Neuronal stem cell (in vitro differentiated cells): Measurements from ENCODE around the gene TSHZ1.

ENCODE experiments used
- DNase-seq: peaks from one replicate; pipeline ENCODE4 v3.0.0-alpha.2; 2013; ENCODE audit warnings: low spot score
- H2AFZ ChIP-seq: one replicate; pipeline ENCODE4 v1.6.1; 2013; ENCODE audit warnings: mild to moderate bottlenecking, low read length, inconsistent platforms
- H2AK5ac ChIP-seq: 2 replicates; pipeline ENCODE4 v1.6.1; 2013; ENCODE audit warnings: low read depth, mild to moderate bottlenecking, inconsistent platforms, low read length, moderate library complexity, mixed read lengths
- H2BK120ac ChIP-seq: 2 replicates; pipeline ENCODE4 v1.6.1; 2013; ENCODE audit warnings: low read depth, mild to moderate bottlenecking, inconsistent platforms, low read length, moderate library complexity, mixed read lengths
- H2BK12ac ChIP-seq: one replicate; pipeline ENCODE4 v1.6.1; 2013; ENCODE audit warnings: low read length, inconsistent platforms
- H2BK15ac ChIP-seq: 2 replicates; pipeline ENCODE4 v1.6.1; 2013; ENCODE audit warnings: mild to moderate bottlenecking, low read length, inconsistent platforms, mixed read lengths
- H2BK5ac ChIP-seq: one replicate; pipeline ENCODE4 v1.6.1; 2013; ENCODE audit warnings: inconsistent platforms, mild to moderate bottlenecking, low read length, moderate library complexity
- H3K14ac ChIP-seq: one replicate; pipeline ENCODE4 v1.6.1; 2013; ENCODE audit warnings: low read length, inconsistent platforms
- H3K18ac ChIP-seq: 2 replicates; pipeline ENCODE4 v1.6.1; 2013; ENCODE audit warnings: low read length, inconsistent platforms
- H3K23ac ChIP-seq: 2 replicates; pipeline ENCODE4 v1.6.1; 2013; ENCODE audit warnings: low read depth, mild to moderate bottlenecking, mixed read lengths, low read length, inconsistent platforms; ENCODE audit not compliant: poor library complexity
- H3K27ac ChIP-seq: replicated peaks from 3 replicates; pipeline ENCODE4 v1.5.1; 2013; ENCODE audit warnings: low read length, inconsistent platforms
- H3K27me3 ChIP-seq, 3 experiments: 2 replicates each; pipeline ENCODE4 v1.6.1; 2013; ENCODE audit warnings: low read length in 3 of 3, mild to moderate bottlenecking in 2 of 3, inconsistent platforms in 1 of 3, low read depth in 1 of 3, mixed read lengths in 1 of 3, moderate library complexity in 1 of 3; ENCODE audit not compliant: control insufficient read depth in 3 of 3, insufficient read depth in 3 of 3
- H3K36me3 ChIP-seq, 2 donors: replicated peaks in 1 of 2; 2 replicates each; pipeline ENCODE4 v1.6.1; 2013; ENCODE audit warnings: low read length in 2 of 2; ENCODE audit not compliant: control insufficient read depth in 2 of 2, insufficient read depth in 2 of 2
- H3K4ac ChIP-seq: 2 replicates; pipeline ENCODE4 v1.6.1; 2013; ENCODE audit warnings: inconsistent platforms, mild to moderate bottlenecking, low read length, moderate library complexity
- H3K4me1 ChIP-seq, 2 donors: 1 replicate in 1 of 2; 2 replicates in 1 of 2; pipeline ENCODE4 v1.6.1; 2013; ENCODE audit warnings: low read length in 2 of 2, low read depth in 1 of 2; ENCODE audit not compliant: control insufficient read depth in 2 of 2, insufficient read depth in 1 of 2
- H3K4me2 ChIP-seq: one replicate; pipeline ENCODE4 v1.6.1; 2013; ENCODE audit warnings: mild to moderate bottlenecking, low read length, inconsistent platforms; ENCODE audit not compliant: insufficient read depth, poor library complexity, severe bottlenecking
- H3K4me3 ChIP-seq, 2 donors: 2 replicates each; pipeline ENCODE4 v1.5.1; 2013; ENCODE audit warnings: low read length in 2 of 2, mild to moderate bottlenecking in 2 of 2, inconsistent platforms in 1 of 2, moderate library complexity in 1 of 2
- H3K79me1 ChIP-seq: one replicate; pipeline ENCODE4 v1.6.1; 2013; ENCODE audit warnings: low read depth, mild to moderate bottlenecking, inconsistent platforms, low read length, moderate library complexity
- H3K9ac ChIP-seq: one replicate; pipeline ENCODE4 v1.6.1; 2013; ENCODE audit warnings: mild to moderate bottlenecking, low read depth, low read length, inconsistent platforms; ENCODE audit not compliant: poor library complexity
- H3K9me3 ChIP-seq, 2 donors: replicated peaks in 1 of 2; 2 replicates each; pipeline versions ENCODE3 to v1.6.1; 2013; ENCODE audit warnings: low read length in 2 of 2, mild to moderate bottlenecking in 2 of 2, inconsistent platforms in 1 of 2, low read depth in 1 of 2, mixed read lengths in 1 of 2, moderate library complexity in 1 of 2; ENCODE audit not compliant: control insufficient read depth in 2 of 2, insufficient read depth in 1 of 2
- H4K8ac ChIP-seq: one replicate; pipeline ENCODE4 v1.6.1; 2013; ENCODE audit warnings: low read depth, mild to moderate bottlenecking, inconsistent platforms, low read length, moderate library complexity
- H4K91ac ChIP-seq: one replicate; pipeline ENCODE4 v1.6.1; 2013; ENCODE audit warnings: low read length, low read depth, mild to moderate bottlenecking, inconsistent platforms; ENCODE audit not compliant: poor library complexity
- WGBS, 2 donors: extraction: QIAGEN DNeasy Blood & Tissue Kit; methylation state at CpG; one replicate each; pipeline ENCODE4 v1.1.7; 2013; ENCODE audit warnings: missing lambda C conversion rate in 2 of 2, mixed read lengths in 1 of 2; ENCODE audit not compliant: insufficient read length in 2 of 2, insufficient replicate concordance in 1 of 2; ENCODE audit errors: extremely low coverage in 2 of 2; 5-methylcytosine and 5-hydroxymethylcytosine counted together

Gene TSHZ1

GRCh38 chr18:75167759-75168618 lies 42.6 kb upstream of the TSHZ1 start:
- H2BK120ac ChIP-seq, result no peak overlapping the region
- no peak overlapping the region for H2AK5ac ChIP-seq
- DNase-seq, result no peak
- no peak overlapping the region for H3K23ac ChIP-seq
- H3K4me1 ChIP-seq, result peaks cover 0 to 5% of the 10 kb centered on the region in 2 donors
- no peak overlapping the region for H3K4ac ChIP-seq
- peaks cover 0 to 11% (median 0%) of the 10 kb centered on the region in 3 experiments for H3K27me3 ChIP-seq
- H3K4me3 ChIP-seq, result no peak overlapping the region
- no CpG with 5 or more reads among the region's 33 CpGs for WGBS, 2 donors
- H3K14ac ChIP-seq, result no peak overlapping the region
- H3K9me3 ChIP-seq, result no peaks in the 10 kb centered on the region
- no peak overlapping the region for H3K4me2 ChIP-seq
- H2BK5ac ChIP-seq, result no peak overlapping the region
- no peak overlapping the region for H2AFZ ChIP-seq
- no peak overlapping the region for H3K27ac ChIP-seq
- H3K36me3 ChIP-seq, result no peaks in the 10 kb centered on the region
- H2BK15ac ChIP-seq, result no peak overlapping the region
- no peak overlapping the region for H4K91ac ChIP-seq
- H3K18ac ChIP-seq, result no peak overlapping the region
- H4K8ac ChIP-seq, result no peak overlapping the region
- H2BK12ac ChIP-seq, result no peak overlapping the region
- H3K79me1 ChIP-seq, result no peaks in the 10 kb centered on the region
- no peak overlapping the region for H3K9ac ChIP-seq

- no peak overlapping the region for H2BK12ac ChIP-seq
- no peaks in the 10 kb centered on the region for H3K36me3 ChIP-seq
- no peak overlapping the region for H2AK5ac ChIP-seq
- H4K8ac ChIP-seq, result no peak overlapping the region
- H2AFZ ChIP-seq, result no peak overlapping the region
- no peak overlapping the region for H3K27ac ChIP-seq
- no peak overlapping the region for H4K91ac ChIP-seq
- H3K4me1 ChIP-seq, result peaks cover 0 to 8% of the 10 kb centered on the region in 2 donors
- no peak overlapping the region for H3K18ac ChIP-seq
- no peak overlapping the region for H3K9ac ChIP-seq
- H3K4ac ChIP-seq, result no peak overlapping the region
- peaks cover 0 to 11% (median 0%) of the 10 kb centered on the region in 3 experiments for H3K27me3 ChIP-seq
- no peak overlapping the region for H2BK5ac ChIP-seq
- H3K14ac ChIP-seq, result no peak overlapping the region
- H2BK120ac ChIP-seq, result no peak overlapping the region
- DNase-seq, result no peak
- no peak overlapping the region for H3K4me3 ChIP-seq
- no peaks in the 10 kb centered on the region for H3K9me3 ChIP-seq
- no peak overlapping the region for H3K23ac ChIP-seq
- H2BK15ac ChIP-seq, result no peak overlapping the region
- no peak overlapping the region for H3K4me2 ChIP-seq
- H3K79me1 ChIP-seq, result no peaks in the 10 kb centered on the region
- no CpG with 5 or more reads among the region's 7 CpGs for WGBS, 2 donors
Observed at GRCh38 chr18:75168619-75169018, 42.0 kb upstream of the TSHZ1 start.

GRCh38 chr18:75169411-75169810 lies 41.2 kb upstream of the TSHZ1 start:
- H3K14ac ChIP-seq, result no peak overlapping the region

GRCh38 chr18:75170022-75170789 lies 40.4 kb upstream of the TSHZ1 start:
- H3K4me2 ChIP-seq, result no peak overlapping the region
- no peak overlapping the region for H2BK12ac ChIP-seq
- peak overlapping the region; percentile 83 for H3K18ac ChIP-seq
- H2BK120ac ChIP-seq, result no peak overlapping the region
- H3K79me1 ChIP-seq, result no peaks in the 10 kb centered on the region
- no peak for DNase-seq
- H3K4me1 ChIP-seq, result peaks cover 0 to 8% of the 10 kb centered on the region in 2 donors
- no peak overlapping the region for H4K91ac ChIP-seq
- H3K4me3 ChIP-seq, result no peak overlapping the region
- no peaks in the 10 kb centered on the region for H3K9me3 ChIP-seq
- no CpG with 5 or more reads among the region's 34 CpGs for WGBS, 2 donors
- no peak overlapping the region for H3K4ac ChIP-seq
- H2AFZ ChIP-seq, result no peak overlapping the region
- H2BK15ac ChIP-seq, result no peak overlapping the region
- peak overlapping the region; percentile 34 for H2AK5ac ChIP-seq
- no peak overlapping the region for H3K9ac ChIP-seq
- no peak overlapping the region for H3K27ac ChIP-seq
- peak overlapping the region; percentile 42 for H3K14ac ChIP-seq
- no peak overlapping the region for H2BK5ac ChIP-seq
- H3K23ac ChIP-seq, result peak overlapping the region; percentile 16
- H4K8ac ChIP-seq, result no peak overlapping the region
- H3K36me3 ChIP-seq, result no peaks in the 10 kb centered on the region
- H3K27me3 ChIP-seq, result peaks cover 0 to 15% (median 0%) of the 10 kb centered on the region in 3 experiments

More at GRCh38 chr18:75169411-75169810, 41.2 kb upstream of the TSHZ1 start:
- DNase-seq, result no peak
- H3K23ac ChIP-seq, result no peak overlapping the region
- no peak overlapping the region for H3K4ac ChIP-seq
- no peak overlapping the region for H3K9ac ChIP-seq
- no peak overlapping the region for H2AFZ ChIP-seq
- H3K4me3 ChIP-seq, result no peak overlapping the region
- H3K79me1 ChIP-seq, result no peaks in the 10 kb centered on the region
- no peaks in the 10 kb centered on the region for H3K9me3 ChIP-seq
- no peak overlapping the region for H3K27ac ChIP-seq
- no peak overlapping the region for H2BK120ac ChIP-seq
- no CpG with 5 or more reads among the region's 9 CpGs for WGBS, 2 donors
- no peaks in the 10 kb centered on the region for H3K36me3 ChIP-seq
- H2AK5ac ChIP-seq, result no peak overlapping the region
- H3K4me2 ChIP-seq, result no peak overlapping the region
- H3K18ac ChIP-seq, result no peak overlapping the region
- peaks cover 0 to 13% (median 0%) of the 10 kb centered on the region in 3 experiments for H3K27me3 ChIP-seq
- H2BK12ac ChIP-seq, result no peak overlapping the region
- H4K8ac ChIP-seq, result no peak overlapping the region
- H2BK5ac ChIP-seq, result no peak overlapping the region
- no peak overlapping the region for H2BK15ac ChIP-seq
- peaks cover 0 to 8% of the 10 kb centered on the region in 2 donors for H3K4me1 ChIP-seq
- H4K91ac ChIP-seq, result no peak overlapping the region
